OCI-M2 (cell line): ENCODE data around the gene MAMDC2.

Source experiments
- DNase-seq: peaks from one replicate; lab custom pipeline; 2025; ENCODE audit not compliant: unreplicated experiment; lab: John Stamatoyannopoulos, UW

Gene MAMDC2

GRCh38 chr9:70061776-70062175 is 18.1 kb downstream of the MAMDC2 start:
- no peak for DNase-seq

- no peak for DNase-seq
Measured at GRCh38 chr9:70064496-70064895, 20.8 kb downstream of the MAMDC2 start.

GRCh38 chr9:70065572-70065971 is 21.9 kb downstream of the MAMDC2 start:
- DNase-seq = no peak

GRCh38 chr9:70066418-70066817 is 22.8 kb downstream of the MAMDC2 start:
- DNase-seq = no peak

- no peak for DNase-seq
Measured at GRCh38 chr9:70066874-70067273, 23.2 kb downstream of the MAMDC2 start.

- no peak for DNase-seq
Measured at GRCh38 chr9:70069704-70070103, 26.1 kb downstream of the MAMDC2 start.

- DNase-seq = no peak
Measured at GRCh38 chr9:70073193-70073592, 29.5 kb downstream of the MAMDC2 start.

- DNase-seq = no peak
Measured at GRCh38 chr9:70073756-70074155, 30.1 kb downstream of the MAMDC2 start.

- no peak for DNase-seq
Measured at GRCh38 chr9:70076678-70077077, 33.0 kb downstream of the MAMDC2 start.

GRCh38 chr9:70079417-70080037 is 35.9 kb downstream of the MAMDC2 start:
- no peak for DNase-seq

- DNase-seq = no peak
Measured at GRCh38 chr9:70080481-70081119, 37.0 kb downstream of the MAMDC2 start.

- no peak for DNase-seq
Measured at GRCh38 chr9:70081120-70081495, 37.5 kb downstream of the MAMDC2 start.

GRCh38 chr9:70083429-70083828 is 39.8 kb downstream of the MAMDC2 start:
- no peak for DNase-seq

- no peak for DNase-seq
Measured at GRCh38 chr9:70085241-70085640, 41.6 kb downstream of the MAMDC2 start.

- no peak for DNase-seq
Measured at GRCh38 chr9:70091103-70091502, 47.5 kb downstream of the MAMDC2 start.

GRCh38 chr9:70091572-70091971 is 47.9 kb downstream of the MAMDC2 start:
- DNase-seq = no peak

GRCh38 chr9:70092190-70092589 is 48.5 kb downstream of the MAMDC2 start:
- DNase-seq = no peak

- no peak for DNase-seq
Measured at GRCh38 chr9:70093095-70093494, 49.4 kb downstream of the MAMDC2 start.

- no peak for DNase-seq
Measured at GRCh38 chr9:70093944-70094343, 50.3 kb downstream of the MAMDC2 start.

- no peak for DNase-seq
Measured at GRCh38 chr9:70094747-70095146, 51.1 kb downstream of the MAMDC2 start.

GRCh38 chr9:70097187-70097586 is 53.5 kb downstream of the MAMDC2 start:
- DNase-seq = no peak

- no peak for DNase-seq
Measured at GRCh38 chr9:70100362-70100761, 56.7 kb downstream of the MAMDC2 start.

GRCh38 chr9:70101265-70101664 is 57.6 kb downstream of the MAMDC2 start:
- DNase-seq = no peak
